GM12878 (cell line): ENCODE measurements around the gene RIPOR3. TPM values are rescaled to one million over a fixed set of nuclear protein-coding genes. Genes with fewer than 3 reads are reported as not detected.
A peak's percentile ranks its signal among the peaks of the same experiment; 100 is the strongest.
"Not testable (repeated sequence)": the region's sequence is repeated elsewhere in the genome, so short reads cannot be mapped to it uniquely, and the experiment has no call there.

Source experiments
- ATAC-seq: fragments of 200-7000 bp; cut with Tn5 transposase; 3 replicates; pipeline ENCODE4 v1.9.1; 2020; ENCODE audit warnings: mild to moderate bottlenecking, moderate library complexity
- BruUV-seq: library from RNA; stranded (reverse); fragments of 400-500 nt; replicated peaks from 2 replicates; lab custom pipeline; 2021; lab: Mats Ljungman, UMichigan
- CTCF ChIA-PET: fragments of 300-600 bp; sonication (Branson Sonifier 250); formaldehyde crosslinking; extraction: SDS; loops from one replicate; lab custom pipeline; 2021; ENCODE audit warnings: inconsistent platforms; lab: Yijun Ruan, JAX
- POLR2A ChIA-PET: fragments of 350-600 bp; formaldehyde crosslinking; extraction: SDS; loops from one replicate; lab custom pipeline; 2021; ENCODE audit warnings: inconsistent platforms; lab: Charles Lee
- RAD21 ChIA-PET: fragments of 300-600 bp; sonication (Branson Sonifier 250); formaldehyde crosslinking; loops from one replicate; lab custom pipeline; 2023; ENCODE audit warnings: antibody characterized with exemption; ENCODE audit not compliant: unreplicated experiment; lab: Charles Lee
- SMC1A ChIA-PET: fragments of 300-600 bp; sonication (Branson Sonifier 250); formaldehyde crosslinking; loops from one replicate; lab custom pipeline; 2023; ENCODE audit not compliant: unreplicated experiment, uncharacterized antibody; lab: Charles Lee
- DNase-seq: peaks from one replicate; pipeline ENCODE4 v3.0.0-alpha.2; 2011; ENCODE audit warnings: low read depth, low spot score
- FAIRE-seq: peaks from 3 replicates; lab custom pipeline; 2011; peaks lifted over from hg19 to GRCh38; lab: Jason Lieb, UNC
- H2AFZ ChIP-seq: 2 replicates; pipeline ENCODE4 v1.6.0; 2011; ENCODE audit warnings: low read depth, low read length, control low read depth; ENCODE audit not compliant: control insufficient read depth
- H3K27ac ChIP-seq: 2 replicates; pipeline ENCODE4 v1.5.1; 2011; ENCODE audit warnings: control low read depth; ENCODE audit not compliant: control insufficient read depth, insufficient read depth
- H3K27me3 ChIP-seq, 2 experiments: replicated peaks in 1 of 2; 2 replicates each; pipeline versions ENCODE4 v1.6.0 to v1.6.1; 2011; ENCODE audit warnings: low read length in 1 of 2; ENCODE audit not compliant: control insufficient read depth in 2 of 2, insufficient read depth in 2 of 2
- H3K36me3 ChIP-seq, 2 experiments: 2 replicates each; pipeline ENCODE4 v1.5.1; 2011; ENCODE audit warnings: low read length in 1 of 2; ENCODE audit not compliant: control insufficient read depth in 2 of 2, insufficient read depth in 2 of 2
- H3K4me1 ChIP-seq: 2 replicates; pipeline ENCODE4 v1.6.1; 2011; ENCODE audit warnings: mild to moderate bottlenecking, low read length, moderate library complexity, mixed read lengths; ENCODE audit not compliant: control insufficient read depth, insufficient read depth
- H3K4me2 ChIP-seq: 2 replicates; pipeline ENCODE4 v1.6.0; 2011; ENCODE audit warnings: control low read depth; ENCODE audit not compliant: control insufficient read depth, insufficient read depth
- H3K4me3 ChIP-seq: fragments of 200-600 bp; sonication (generic); 2 replicates; pipeline ENCODE4 v1.5.1; 2016
- H3K79me2 ChIP-seq: 2 replicates; pipeline ENCODE4 v1.6.0; 2011; ENCODE audit warnings: low read length; ENCODE audit not compliant: control insufficient read depth, insufficient read depth
- H3K9ac ChIP-seq: 2 replicates; pipeline ENCODE4 v1.8.0; 2011; ENCODE audit warnings: low read length, control low read depth, mixed read lengths; ENCODE audit not compliant: control insufficient read depth, insufficient read depth
- H3K9me3 ChIP-seq: replicated peaks from 3 replicates; pipeline ENCODE4 v1.5.1; 2011; ENCODE audit warnings: mild to moderate bottlenecking, low read length; ENCODE audit not compliant: control insufficient read depth, insufficient read depth
- H4K20me1 ChIP-seq: 2 replicates; pipeline ENCODE4 v1.6.0; 2011; ENCODE audit not compliant: control insufficient read depth, insufficient read depth
- NR2F1 ChIP-seq: fragments of 450-650 bp; conservative IDR thresholded peaks from 2 replicates; pipeline ENCODE4 v1.6.1; 2017; ENCODE audit warnings: mild to moderate bottlenecking
- SMAD1 ChIP-seq: fragments of 450-650 bp; IDR thresholded peaks from 2 replicates; pipeline ENCODE4 v1.6.1; 2018; ENCODE audit warnings: mild to moderate bottlenecking, low read depth; ENCODE audit not compliant: partially characterized antibody
- ZSCAN29 ChIP-seq: fragments of 450-650 bp; IDR thresholded peaks from 2 replicates; pipeline ENCODE4 v1.6.1; 2017; ENCODE audit warnings: mild to moderate bottlenecking, moderate library complexity
- WGBS: methylation state at CpG from one replicate; pipeline ENCODE4 v1.1.6; 2016; ENCODE audit warnings: low lambda C conversion rate; ENCODE audit not compliant: insufficient replicate concordance, insufficient coverage; ENCODE audit errors: missing lambda C conversion rate; 5-methylcytosine and 5-hydroxymethylcytosine counted together
- in situ Hi-C: fragments of 300-500 bp; cut with MboI; formaldehyde crosslinking; loops from 9 replicates; pipeline ENCODE4 v1.14.3; 2018; ENCODE audit warnings: mixed read lengths
- intact Hi-C: fragments of 100-400 bp; cut with micrococcal nuclease; formaldehyde crosslinking; loops from one replicate; pipeline ENCODE4 v1.14.2; 2022; ENCODE audit not compliant: unreplicated experiment
- polyA plus RNA-seq, 11 experiments: library from polyadenylated mRNA; depleted of rRNA in 4 of 11; unstranded in 6 of 11; stranded (reverse) in 5 of 11; fragments of >200 nt; fragmentation: Nextera tagmentation in 4 of 11; fragmentation: Illumina TruSeq in 1 of 11; extraction: Ambion mirVana in 4 of 11; extraction: Trizol in 1 of 11; gene quantifications; 1 replicate in 1 of 11; 2 replicates in 10 of 11; pipeline versions ENCODE4 v1.2.1 to v1.2.3, GENCODE V29; 2011 to 2016; ENCODE audit warnings: inconsistent platforms in 2 of 11, missing spikeins in 2 of 11, low read depth in 1 of 11
- total RNA-seq, 4 experiments: library from RNA; depleted of rRNA in 3 of 4; stranded (reverse); fragments of >200 nt in 3 of 4; fragmentation: Illumina TruSeq in 1 of 4; extraction: Trizol in 1 of 4; gene quantifications; 2 replicates each; pipeline versions ENCODE4 v1.2.1 to v1.2.3, GENCODE V29; 2013 to 2021
- TF ChIP-seq, protein P1 (sequence below): fragments of 450-650 bp; IDR thresholded peaks from 2 replicates; pipeline ENCODE4 v1.6.1; 2018; ENCODE audit warnings: mild to moderate bottlenecking, low read depth, moderate library complexity; ENCODE audit not compliant: partially characterized antibody
- TF ChIP-seq, protein P2 (sequence below): fragments of 450-650 bp; conservative IDR thresholded peaks from 2 replicates; pipeline ENCODE4 v1.6.1; 2017; ENCODE audit warnings: mild to moderate bottlenecking, moderate library complexity

Gene RIPOR3
- total and polyA plus RNA-seq, 10 of the 15 experiments (the other 5 are each of a cell fraction or from before 2014, with no cell fraction given), result 0.04 to 0.55 (median 0.12) TPM; not detected in 6

DNA sequence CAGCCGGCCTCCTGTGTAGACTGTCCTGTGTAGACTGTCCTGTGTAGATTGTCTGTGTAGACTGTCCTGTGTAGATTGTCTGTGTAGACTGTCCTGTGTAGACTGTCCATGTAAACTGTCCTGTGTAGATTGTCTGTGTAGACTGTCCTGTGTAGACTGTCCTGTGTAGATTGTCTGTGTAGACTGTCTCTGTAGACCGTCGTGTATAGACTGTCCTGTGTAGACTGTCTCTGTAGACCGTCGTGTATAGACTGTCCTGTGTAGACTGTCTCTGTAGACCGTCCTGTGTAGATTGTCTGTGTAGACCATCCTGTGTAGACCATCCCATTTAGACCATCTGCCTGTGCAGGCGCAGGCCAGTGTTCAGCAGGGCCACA lies 121.9 kb downstream of the RIPOR3 start:
- peak; percentile 83 for FAIRE-seq
- BruUV-seq, DNase-seq, intact Hi-C loops, H3K4me3 ChIP-seq, in situ Hi-C loops, H4K20me1 ChIP-seq, H3K27me3 ChIP-seq, H2AFZ ChIP-seq, H3K9me3 ChIP-seq: not testable (repeated sequence)
- peak; percentile 83 for TF ChIP-seq ZSCAN29
- ChIA-PET POLR2A (interaction anchor here (1.2 to 2.6 kb wide), 3 partner anchors 51 to 65 kb away, joined by 3 to 25 read pairs (median 5); partner anchors contain the start of gene PTPN1), RAD21 (interaction anchor here (0.6 to 5.5 kb wide), 7 partner anchors 40 to 91 kb away, joined by 3 to 54 read pairs (median 9); partner anchors contain the start of gene PTPN1), CTCF (interaction anchor here (0.6 to 11.4 kb wide), 5 partner anchors 21 to 498 kb away, joined by 4 to 240 read pairs (median 18); partner anchors contain the start of gene PTPN1), SMC1A (interaction anchor here (73.1 kb wide), 1 partner anchor 61 kb away, joined by 2799 read pairs; the partner anchor contains the start of gene PTPN1)
- Histone ChIP-seq H3K79me2 (peaks cover 29% of the 10 kb centered on the region), H3K4me2 (peak overlapping the region; percentile 69), H3K36me3 (peaks cover 24 to 53% of the 10 kb centered on the region in 2 experiments), H3K9ac (0 out of 2 replicates have a peak overlapping the region, but pooled peaks have one; percentile 24), H3K4me1 (peaks cover 25% of the 10 kb centered on the region), H3K27ac (peak overlapping the region; percentile 83)
- 98% methylated on average over 7 of the region's 7 CpGs for WGBS
- ATAC-seq, result peak; percentile 18

DNA sequence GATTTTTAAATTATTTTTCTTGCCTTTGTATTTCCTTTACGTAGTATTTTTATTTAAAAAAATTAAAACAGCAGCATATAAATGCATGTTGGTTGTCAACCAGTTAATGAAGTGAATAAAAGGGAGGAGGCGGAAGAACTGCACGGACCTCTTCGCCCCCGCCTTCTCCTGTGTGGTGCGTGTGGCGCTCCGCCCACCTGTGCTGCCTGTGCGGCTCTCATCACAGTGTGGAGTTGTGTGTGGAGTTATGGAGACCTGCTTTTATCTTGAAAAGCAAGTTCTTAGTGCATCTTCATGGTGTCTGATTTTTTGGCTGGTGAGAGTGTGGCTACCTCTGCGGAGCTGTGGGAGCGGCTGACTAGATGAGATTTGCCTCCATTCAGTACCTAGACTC lies 122.8 kb downstream of the RIPOR3 start:
- H3K9ac ChIP-seq, result no peak overlapping the region
- no peaks in the 10 kb centered on the region for H3K27me3 ChIP-seq
- CTCF ChIA-PET, result interaction anchor here (11.4 kb wide), 1 partner anchor 66 kb away, joined by 240 read pairs; no protein-coding TSS in a partner anchor
- DNase-seq, result no peak
- SMC1A ChIA-PET, result interaction anchor here (73.1 kb wide), 1 partner anchor 60 kb away, joined by 2799 read pairs; the partner anchor contains the start of gene PTPN1
- TF ChIP-seq, protein P1, sequence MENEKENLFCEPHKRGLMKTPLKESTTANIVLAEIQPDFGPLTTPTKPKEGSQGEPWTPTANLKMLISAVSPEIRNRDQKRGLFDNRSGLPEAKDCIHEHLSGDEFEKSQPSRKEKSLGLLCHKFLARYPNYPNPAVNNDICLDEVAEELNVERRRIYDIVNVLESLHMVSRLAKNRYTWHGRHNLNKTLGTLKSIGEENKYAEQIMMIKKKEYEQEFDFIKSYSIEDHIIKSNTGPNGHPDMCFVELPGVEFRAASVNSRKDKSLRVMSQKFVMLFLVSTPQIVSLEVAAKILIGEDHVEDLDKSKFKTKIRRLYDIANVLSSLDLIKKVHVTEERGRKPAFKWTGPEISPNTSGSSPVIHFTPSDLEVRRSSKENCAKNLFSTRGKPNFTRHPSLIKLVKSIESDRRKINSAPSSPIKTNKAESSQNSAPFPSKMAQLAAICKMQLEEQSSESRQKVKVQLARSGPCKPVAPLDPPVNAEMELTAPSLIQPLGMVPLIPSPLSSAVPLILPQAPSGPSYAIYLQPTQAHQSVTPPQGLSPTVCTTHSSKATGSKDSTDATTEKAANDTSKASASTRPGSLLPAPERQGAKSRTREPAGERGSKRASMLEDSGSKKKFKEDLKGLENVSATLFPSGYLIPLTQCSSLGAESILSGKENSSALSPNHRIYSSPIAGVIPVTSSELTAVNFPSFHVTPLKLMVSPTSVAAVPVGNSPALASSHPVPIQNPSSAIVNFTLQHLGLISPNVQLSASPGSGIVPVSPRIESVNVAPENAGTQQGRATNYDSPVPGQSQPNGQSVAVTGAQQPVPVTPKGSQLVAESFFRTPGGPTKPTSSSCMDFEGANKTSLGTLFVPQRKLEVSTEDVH, result no peak
- no peak for TF ChIP-seq NR2F1
- TF ChIP-seq SMAD1, result no peak
- TF ChIP-seq, protein P2, sequence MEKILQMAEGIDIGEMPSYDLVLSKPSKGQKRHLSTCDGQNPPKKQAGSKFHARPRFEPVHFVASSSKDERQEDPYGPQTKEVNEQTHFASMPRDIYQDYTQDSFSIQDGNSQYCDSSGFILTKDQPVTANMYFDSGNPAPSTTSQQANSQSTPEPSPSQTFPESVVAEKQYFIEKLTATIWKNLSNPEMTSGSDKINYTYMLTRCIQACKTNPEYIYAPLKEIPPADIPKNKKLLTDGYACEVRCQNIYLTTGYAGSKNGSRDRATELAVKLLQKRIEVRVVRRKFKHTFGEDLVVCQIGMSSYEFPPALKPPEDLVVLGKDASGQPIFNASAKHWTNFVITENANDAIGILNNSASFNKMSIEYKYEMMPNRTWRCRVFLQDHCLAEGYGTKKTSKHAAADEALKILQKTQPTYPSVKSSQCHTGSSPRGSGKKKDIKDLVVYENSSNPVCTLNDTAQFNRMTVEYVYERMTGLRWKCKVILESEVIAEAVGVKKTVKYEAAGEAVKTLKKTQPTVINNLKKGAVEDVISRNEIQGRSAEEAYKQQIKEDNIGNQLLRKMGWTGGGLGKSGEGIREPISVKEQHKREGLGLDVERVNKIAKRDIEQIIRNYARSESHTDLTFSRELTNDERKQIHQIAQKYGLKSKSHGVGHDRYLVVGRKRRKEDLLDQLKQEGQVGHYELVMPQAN, result no peak
- H3K4me1 ChIP-seq, result peaks cover 25% of the 10 kb centered on the region
- no peak overlapping the region for H2AFZ ChIP-seq
- no peaks in the 10 kb centered on the region for H3K9me3 ChIP-seq
- BruUV-seq, result no TSS peak
- H3K79me2 ChIP-seq, result peaks cover 29% of the 10 kb centered on the region
- H3K4me3 ChIP-seq, result no peak overlapping the region
- intact Hi-C loops, result no loop called here
- no peak for FAIRE-seq
- RAD21 ChIA-PET, result interaction anchor here (5.5 kb wide), 1 partner anchor 57 kb away, joined by 54 read pairs; the partner anchor contains the start of gene PTPN1
- ATAC-seq, result no peak
- H4K20me1 ChIP-seq, result peaks cover 6% of the 10 kb centered on the region; the same call in 1 of the 2 replicates
- WGBS, result 87% methylated on average over 11 of the region's 11 CpGs
- no peak overlapping the region for H3K4me2 ChIP-seq
- POLR2A ChIA-PET, result no interaction called here
- in situ Hi-C loops, result no loop called here
- H3K36me3 ChIP-seq, result peaks cover 22 to 47% of the 10 kb centered on the region in 2 experiments
- no peak overlapping the region for H3K27ac ChIP-seq
